HG03354 (cell line): ENCODE measurements around the gene ANTKMT.

ENCODE experiments used
- ATAC-seq: cut with Tn5 transposase; IDR thresholded peaks from one replicate; pipeline ENCODE4 v1.9.1; 2021; ENCODE audit warnings: mild to moderate bottlenecking; ENCODE audit not compliant: unreplicated experiment, poor library complexity, severe bottlenecking

ANTKMT gene

GRCh38 chr16:720990-721764 is at the start of gene ANTKMT:
ANTKMT (plus strand) TSS chr16:721146; CDS start chr16:721275, 129 bp downstream.
- ATAC-seq: peak; percentile 73

- no peak for ATAC-seq
Observed at GRCh38 chr16:671353-672131, 49.4 kb upstream of the ANTKMT start.

- ATAC-seq: no peak
Observed at GRCh38 chr16:672371-672770, 48.6 kb upstream of the ANTKMT start.

- no peak for ATAC-seq
Observed at GRCh38 chr16:672851-673250, 48.1 kb upstream of the ANTKMT start.

GRCh38 chr16:673399-673991 is 47.5 kb upstream of the ANTKMT start:
- ATAC-seq: no peak

- no peak for ATAC-seq
Observed at GRCh38 chr16:674214-674881, 46.6 kb upstream of the ANTKMT start.

GRCh38 chr16:674968-675883 is 45.7 kb upstream of the ANTKMT start, which contains the start of gene RHBDL1:
RHBDL1 (plus strand) TSS chr16:675671; CDS start chr16:675791, 120 bp downstream.
- ATAC-seq: no peak

GRCh38 chr16:675884-676564 is 44.9 kb upstream of the ANTKMT start:
- no peak for ATAC-seq

GRCh38 chr16:676565-676902 is 44.4 kb upstream of the ANTKMT start:
- ATAC-seq: no peak

GRCh38 chr16:676913-677312 is 44.0 kb upstream of the ANTKMT start:
- no peak for ATAC-seq

- ATAC-seq: no peak
Observed at GRCh38 chr16:677316-678190, 43.4 kb upstream of the ANTKMT start.

GRCh38 chr16:678209-678857 is 42.6 kb upstream of the ANTKMT start:
- ATAC-seq: no peak

- no peak for ATAC-seq
Observed at GRCh38 chr16:678858-679813, 41.8 kb upstream of the ANTKMT start.

- peak; percentile 47 for ATAC-seq
Observed at GRCh38 chr16:679814-680624, 40.9 kb upstream of the ANTKMT start, which contains the start of gene STUB1. STUB1 (plus strand) TSS chr16:680410; CDS start chr16:680526, 116 bp downstream.

GRCh38 chr16:680625-680945 is 40.4 kb upstream of the ANTKMT start:
- ATAC-seq: no peak
